Stimulated activated CD4-positive, alpha-beta T cell treated with anti-CD3 and anti-CD28 coated beads, Interleukin-4, amount 100 ng/mL, for 4 hours (primary cell): ENCODE data around the gene GHR.
"Not testable (repeated sequence)": the region's sequence is repeated elsewhere in the genome, so short reads cannot be mapped to it uniquely, and the experiment has no call there.

ENCODE experiments used
- DNase-seq, 2 experiments: peaks; one replicate each; pipeline ENCODE4 v3.0.0-alpha.2; 2020

Gene GHR

GRCh38 chr5:42654645-42655044, 231.4 kb downstream of the GHR start:
- DNase-seq = no peak

GRCh38 chr5:42655982-42656650, 232.9 kb downstream of the GHR start:
- no peak for DNase-seq

GRCh38 chr5:42656651-42657015, 233.4 kb downstream of the GHR start:
- no peak for DNase-seq

- not testable (repeated sequence) for DNase-seq
Observed at GRCh38 chr5:42659869-42660268, 236.6 kb downstream of the GHR start.

GRCh38 chr5:42665857-42666256, 242.6 kb downstream of the GHR start:
- DNase-seq = no peak

- no peak for DNase-seq
Observed at GRCh38 chr5:42666869-42667268, 243.6 kb downstream of the GHR start.

GRCh38 chr5:42668254-42668653, 245.0 kb downstream of the GHR start:
- DNase-seq = no peak

GRCh38 chr5:42672925-42673324, 249.7 kb downstream of the GHR start:
- no peak for DNase-seq

- no peak for DNase-seq
Observed at GRCh38 chr5:42675602-42676001, 252.4 kb downstream of the GHR start.

GRCh38 chr5:42676362-42676761, 253.1 kb downstream of the GHR start:
- no peak for DNase-seq

GRCh38 chr5:42677156-42677842, 254.1 kb downstream of the GHR start:
- no peak for DNase-seq

GRCh38 chr5:42680046-42680445, 256.8 kb downstream of the GHR start:
- no peak for DNase-seq

- DNase-seq = not testable (repeated sequence)
Observed at GRCh38 chr5:42685078-42685477, 261.8 kb downstream of the GHR start.

GRCh38 chr5:42689391-42689790, 266.2 kb downstream of the GHR start:
- no peak for DNase-seq

- no peak for DNase-seq
Observed at GRCh38 chr5:42691413-42691937, 268.2 kb downstream of the GHR start.

- no peak for DNase-seq
Observed at GRCh38 chr5:42701351-42702059, 278.3 kb downstream of the GHR start.

- no peak for DNase-seq
Observed at GRCh38 chr5:42703238-42703637, 280.0 kb downstream of the GHR start.

GRCh38 chr5:42715785-42716184, 292.5 kb downstream of the GHR start:
- no peak for DNase-seq

GRCh38 chr5:42718591-42718990, 295.4 kb downstream of the GHR start:
- no peak for DNase-seq

- DNase-seq = no peak
Observed at GRCh38 chr5:42719034-42719433, 295.8 kb downstream of the GHR start.

GRCh38 chr5:42720251-42720650, 297.0 kb downstream of the GHR start:
- DNase-seq = no peak

GRCh38 chr5:42721484-42721883, 298.2 kb downstream of the GHR start:
- DNase-seq = no peak

GRCh38 chr5:42734531-42735058, 311.4 kb downstream of the GHR start:
- not testable (repeated sequence) for DNase-seq

GRCh38 chr5:42740920-42741319, 317.7 kb downstream of the GHR start:
- DNase-seq = no peak
